ENCODE measurements around the gene CDC42BPG.
"Not testable (repeated sequence)": the region's sequence is repeated elsewhere in the genome, so short reads cannot be mapped to it uniquely, and the experiment has no call there.

Gene CDC42BPG

DNA sequence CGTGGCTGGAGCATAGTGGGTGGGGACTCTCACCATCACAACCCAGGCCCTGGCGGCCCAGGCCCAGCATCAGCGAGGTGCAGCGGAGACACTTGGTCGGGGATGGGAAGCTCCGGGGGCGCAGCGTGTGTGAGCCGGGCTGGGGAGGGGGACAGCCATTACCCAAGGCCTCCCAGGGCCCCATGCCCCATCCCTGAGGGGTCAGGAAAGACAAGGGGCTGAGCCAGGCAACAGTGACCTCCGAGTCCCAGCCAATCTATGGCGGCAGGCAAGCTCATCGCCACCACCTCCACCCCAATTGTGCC lies 11.3 kb downstream of the CDC42BPG start:
- Mint-ChIP-seq H3K4me3 (no peak overlapping the region), H3K4me1 (ENCODE audit: low read depth) (no peaks in the 10 kb centered on the region), H3K27me3 (ENCODE audit: low read depth) (no peaks in the 10 kb centered on the region)

DNA sequence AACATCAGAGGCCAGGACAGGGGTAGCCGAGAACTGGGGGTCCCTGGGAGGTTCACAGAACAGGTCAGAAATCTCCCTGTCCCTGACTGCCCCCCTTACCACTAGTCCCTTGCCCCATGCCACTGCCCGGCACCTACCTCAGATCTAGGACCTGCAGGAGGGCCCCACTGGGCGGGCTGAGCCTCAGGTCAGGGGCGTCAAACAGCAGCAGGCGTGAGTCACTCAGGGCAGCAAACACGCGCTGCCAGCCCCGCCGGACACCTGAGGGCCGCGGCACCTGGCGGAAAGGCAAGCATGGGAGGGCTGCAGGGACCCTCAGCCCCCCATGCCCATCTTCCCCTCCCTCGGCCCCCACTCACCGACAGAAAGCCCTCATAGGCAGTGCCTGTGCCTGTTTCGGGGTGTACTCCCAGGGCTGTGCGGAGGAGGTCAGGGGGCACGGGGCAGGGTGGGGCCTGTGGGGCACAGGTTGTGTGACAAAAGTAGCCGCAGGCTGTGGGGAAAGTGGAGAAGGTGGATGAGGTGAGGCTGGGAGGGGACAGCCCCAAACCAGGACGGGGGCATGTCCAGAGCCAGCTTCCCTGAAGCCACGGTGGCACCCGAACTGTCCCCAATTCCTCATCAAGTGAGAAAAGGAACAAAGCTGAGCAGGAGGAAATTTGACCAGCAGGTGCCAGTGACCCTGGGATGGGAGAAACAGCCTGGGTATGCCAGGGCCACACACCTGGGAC lies 11.8 kb downstream of the CDC42BPG start:
- Mint-ChIP-seq H3K4me1 (ENCODE audit: low read depth) (no peaks in the 10 kb centered on the region), H3K9me3 (no peaks in the 10 kb centered on the region), H3K27me3 (ENCODE audit: low read depth) (no peaks in the 10 kb centered on the region), H3K4me3 (no peak overlapping the region), H3K36me3 (ENCODE audit: low read depth) (no peaks in the 10 kb centered on the region), H3K27ac (no peak overlapping the region)

More for the DNA sequence above, 11.3 kb downstream of the CDC42BPG start:
- Mint-ChIP-seq H3K27ac (no peak overlapping the region), H3K36me3 (ENCODE audit: low read depth) (no peaks in the 10 kb centered on the region), H3K9me3 (no peaks in the 10 kb centered on the region)

DNA sequence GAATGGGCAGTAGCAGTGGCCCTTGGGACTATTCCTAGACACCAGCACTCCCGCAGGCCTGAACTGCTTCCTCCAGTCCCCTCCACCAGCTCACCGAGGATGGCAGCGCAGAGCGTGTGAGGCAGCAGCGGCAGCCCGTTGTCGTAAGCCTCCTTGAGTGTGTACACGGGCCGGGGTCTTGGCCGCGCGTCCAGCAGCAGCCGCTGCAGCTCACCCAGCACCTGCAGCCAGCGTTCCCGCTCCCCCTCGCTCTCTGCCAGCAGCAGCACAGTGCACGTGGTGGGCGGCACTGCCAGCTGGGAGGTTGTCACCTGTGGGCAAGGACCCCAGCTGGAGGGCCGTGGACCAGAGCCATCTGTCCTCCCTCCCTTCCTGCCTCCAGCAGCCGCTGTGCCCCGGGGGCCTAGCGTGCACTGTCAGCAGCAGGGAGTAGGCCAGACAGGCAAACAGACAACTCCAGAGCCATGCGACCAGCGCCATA lies 13.0 kb downstream of the CDC42BPG start:
- Mint-ChIP-seq H3K4me1 (ENCODE audit: low read depth) (no peaks in the 10 kb centered on the region), H3K9me3 (no peaks in the 10 kb centered on the region), H3K27me3 (ENCODE audit: low read depth) (no peaks in the 10 kb centered on the region), H3K27ac (no peak overlapping the region), H3K4me3 (no peak overlapping the region), H3K36me3 (ENCODE audit: low read depth) (no peaks in the 10 kb centered on the region)

DNA sequence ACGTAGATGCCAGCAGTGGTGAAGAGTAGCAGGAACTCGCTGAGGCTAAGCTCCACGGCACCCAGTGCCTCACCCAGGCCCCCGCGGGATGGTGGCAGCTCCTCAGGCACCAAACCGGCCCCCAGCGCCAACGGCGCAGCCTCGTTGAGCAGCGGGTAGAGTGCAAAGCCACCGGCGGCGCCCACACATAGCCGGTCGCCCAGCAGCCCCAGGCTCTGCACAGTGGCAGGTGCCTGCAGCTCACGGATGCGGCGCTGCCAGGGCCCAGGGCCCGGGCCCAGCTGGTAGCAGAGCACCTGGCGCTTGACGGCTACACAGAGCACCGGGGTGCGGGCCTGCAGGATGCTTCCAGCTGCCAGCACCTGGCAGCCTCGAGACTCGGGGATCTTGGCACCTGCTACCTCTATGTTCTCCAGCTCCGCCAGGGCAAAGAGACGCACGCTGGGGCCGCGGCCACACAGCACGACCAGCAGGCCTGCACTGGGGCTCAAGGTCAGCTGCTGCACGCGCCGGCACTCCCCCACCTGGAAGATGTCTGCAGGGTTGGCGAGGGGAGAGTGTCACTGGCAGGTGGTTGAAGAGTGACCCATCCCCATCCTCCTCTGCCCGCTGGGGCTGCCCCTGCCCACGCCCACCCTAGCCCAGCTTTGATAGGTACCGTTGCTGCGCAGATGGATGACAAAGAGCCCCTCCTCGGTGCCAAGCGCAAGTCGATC lies 14.8 kb downstream of the CDC42BPG start:
- Mint-ChIP-seq H3K27ac (no peak overlapping the region), H3K4me1 (ENCODE audit: low read depth) (no peaks in the 10 kb centered on the region), H3K4me3 (no peak overlapping the region), H3K27me3 (ENCODE audit: low read depth) (no peaks in the 10 kb centered on the region), H3K9me3 (no peaks in the 10 kb centered on the region), H3K36me3 (ENCODE audit: low read depth) (no peaks in the 10 kb centered on the region)

DNA sequence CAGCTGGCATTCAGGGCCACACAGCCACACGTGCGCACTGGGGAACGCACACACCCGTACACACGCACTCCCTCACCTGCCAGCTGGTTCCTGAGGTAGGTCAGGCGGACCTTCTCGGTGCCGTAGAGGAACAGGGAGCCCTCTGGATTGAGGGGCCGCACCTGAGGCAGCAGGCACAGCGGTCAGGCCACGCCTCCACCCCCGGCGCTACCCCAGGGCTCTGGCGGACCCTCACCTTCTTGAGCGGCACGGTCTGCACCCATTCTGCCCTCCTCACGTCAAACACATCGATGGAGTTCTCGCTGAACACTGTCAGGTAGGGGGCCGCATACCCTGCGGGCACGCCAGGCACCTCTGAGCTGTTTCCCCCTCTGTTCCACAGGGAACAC lies 17.0 kb downstream of the CDC42BPG start:
- Mint-ChIP-seq H3K9me3 (no peaks in the 10 kb centered on the region), H3K27ac (no peak overlapping the region), H3K4me1 (ENCODE audit: low read depth) (no peaks in the 10 kb centered on the region), H3K27me3 (ENCODE audit: low read depth) (no peaks in the 10 kb centered on the region), H3K4me3 (no peak overlapping the region), H3K36me3 (ENCODE audit: low read depth) (no peaks in the 10 kb centered on the region)

DNA sequence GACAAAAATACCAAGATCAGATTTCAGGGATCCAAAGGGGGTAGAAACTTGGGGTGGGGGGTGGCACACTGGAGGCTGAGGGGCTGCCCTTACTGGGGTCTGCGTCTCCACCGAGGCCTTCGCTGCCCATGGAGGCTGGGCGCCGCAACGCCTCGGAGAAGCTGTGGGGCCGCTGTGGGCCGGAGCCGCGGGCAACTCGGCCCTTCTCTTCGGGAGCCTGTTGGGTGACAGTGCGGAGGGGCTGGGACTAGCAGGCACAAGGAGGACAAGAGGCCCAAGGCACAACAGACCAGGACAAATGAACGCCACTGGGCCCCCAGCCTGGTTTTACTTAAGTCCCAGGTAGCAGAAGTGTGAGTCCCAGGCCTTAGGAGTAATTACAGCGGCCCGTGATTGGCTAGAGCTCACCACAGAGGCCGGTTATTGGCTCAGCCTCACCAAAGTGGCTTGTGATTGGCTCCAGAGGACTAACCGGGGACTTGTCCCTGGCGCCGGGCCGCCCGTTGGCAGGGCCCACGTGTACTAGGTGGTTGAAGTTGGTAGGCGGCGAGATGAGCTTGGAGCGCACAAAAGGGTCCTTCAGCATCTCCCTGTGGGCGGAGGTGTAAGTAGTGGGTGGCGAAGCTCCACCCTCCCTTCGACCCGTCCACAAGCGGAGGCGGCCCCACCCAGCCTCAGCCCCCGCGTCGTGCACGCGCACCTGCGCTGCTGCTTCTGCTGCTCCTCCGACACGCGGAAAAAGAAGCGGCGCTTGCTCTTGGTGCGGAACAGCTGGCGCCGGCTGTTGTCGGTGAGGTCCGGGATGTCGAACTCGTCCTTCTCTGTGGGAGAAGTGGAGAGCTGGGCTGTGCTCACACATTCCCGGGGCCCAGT lies 17.6 kb downstream of the CDC42BPG start:
- no peak overlapping the region for H3K4me3 Mint-ChIP-seq
- no peaks in the 10 kb centered on the region for H3K36me3 Mint-ChIP-seq (ENCODE audit: low read depth)
- H3K27me3 Mint-ChIP-seq (ENCODE audit: low read depth) = no peaks in the 10 kb centered on the region
- no peaks in the 10 kb centered on the region for H3K4me1 Mint-ChIP-seq (ENCODE audit: low read depth)
- H3K9me3 Mint-ChIP-seq = no peaks in the 10 kb centered on the region
- H3K27ac Mint-ChIP-seq = no peak overlapping the region

DNA sequence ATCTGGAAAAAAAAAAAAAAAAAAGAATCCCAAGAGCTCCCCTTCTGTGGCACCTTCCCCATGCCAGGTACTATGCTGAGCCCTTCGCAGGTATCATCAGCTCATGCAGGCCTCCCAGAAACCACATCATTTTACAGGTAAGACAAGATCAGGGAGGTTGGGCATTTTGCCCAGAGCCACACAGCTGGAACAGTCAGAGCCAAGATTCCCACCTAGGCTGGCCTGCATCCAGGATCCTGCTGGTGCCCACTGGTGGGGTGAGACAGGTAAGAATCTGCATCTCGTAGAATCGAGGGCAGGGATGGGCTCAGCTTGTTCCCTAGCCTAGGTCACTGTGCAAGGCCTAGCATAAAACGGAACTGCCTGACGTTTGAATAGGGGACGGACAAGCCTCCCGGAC lies 18.4 kb downstream of the CDC42BPG start:
- no peaks in the 10 kb centered on the region for H3K27me3 Mint-ChIP-seq (ENCODE audit: low read depth)
- H3K4me3 Mint-ChIP-seq = no peak overlapping the region
- no peaks in the 10 kb centered on the region for H3K36me3 Mint-ChIP-seq (ENCODE audit: low read depth)
- H3K9me3 Mint-ChIP-seq = no peaks in the 10 kb centered on the region
- H3K4me1 Mint-ChIP-seq (ENCODE audit: low read depth) = no peaks in the 10 kb centered on the region
- H3K27ac Mint-ChIP-seq = no peak overlapping the region

DNA sequence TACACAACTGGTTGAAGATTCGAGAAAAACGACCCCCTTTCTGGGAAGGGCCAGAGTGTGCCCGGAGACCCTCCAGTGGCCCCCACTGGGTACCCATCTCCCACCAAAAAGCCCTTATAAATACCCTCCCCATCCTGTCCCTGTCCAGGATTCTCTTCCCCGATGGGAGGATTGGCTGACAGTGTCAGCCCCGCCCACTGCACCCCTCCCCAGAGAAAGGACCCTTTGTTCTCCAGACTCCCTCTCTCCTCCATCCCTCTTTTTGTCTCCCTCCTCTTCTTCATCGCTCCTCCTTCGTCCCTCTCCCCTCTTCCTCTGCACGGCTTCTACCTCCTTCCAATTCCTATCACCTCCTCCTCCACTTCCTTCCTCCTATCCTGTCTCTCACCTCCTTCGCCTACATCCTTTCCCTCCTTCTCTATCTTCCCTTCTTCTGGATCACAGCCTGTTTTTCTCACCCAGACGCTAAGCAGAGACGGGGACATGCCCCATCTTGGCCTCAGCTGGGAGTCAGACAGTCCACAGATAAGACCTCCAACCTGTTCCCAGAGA lies 20.8 kb downstream of the CDC42BPG start:
- Mint-ChIP-seq H3K27ac (no peak overlapping the region), H3K4me3 (no peak overlapping the region), H3K27me3 (ENCODE audit: low read depth) (no peaks in the 10 kb centered on the region), H3K9me3 (no peaks in the 10 kb centered on the region), H3K36me3 (ENCODE audit: low read depth) (no peaks in the 10 kb centered on the region), H3K4me1 (ENCODE audit: low read depth) (no peaks in the 10 kb centered on the region)

DNA sequence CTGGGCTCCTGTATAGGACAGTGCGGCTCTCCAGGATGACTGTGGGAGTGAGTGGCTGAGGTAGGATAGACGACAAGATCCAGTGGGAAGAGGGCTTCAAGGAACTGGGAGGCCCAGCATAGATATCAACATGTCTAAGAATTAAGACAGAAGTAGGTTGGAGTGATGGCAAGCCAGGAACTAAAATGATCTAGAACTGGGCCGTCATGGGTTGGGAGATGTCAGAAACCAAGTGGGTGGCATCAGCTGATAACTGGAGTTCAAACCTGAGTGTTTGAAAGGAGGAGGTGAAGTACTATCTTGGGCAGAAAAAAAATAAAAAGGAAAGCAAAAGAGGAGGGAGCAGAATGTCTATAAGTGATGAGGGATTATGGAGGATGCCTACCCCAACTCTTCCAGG lies 27.0 kb downstream of the CDC42BPG start:
- Mint-ChIP-seq H3K27ac (no peak overlapping the region), H3K9me3 (no peaks in the 10 kb centered on the region)

DNA sequence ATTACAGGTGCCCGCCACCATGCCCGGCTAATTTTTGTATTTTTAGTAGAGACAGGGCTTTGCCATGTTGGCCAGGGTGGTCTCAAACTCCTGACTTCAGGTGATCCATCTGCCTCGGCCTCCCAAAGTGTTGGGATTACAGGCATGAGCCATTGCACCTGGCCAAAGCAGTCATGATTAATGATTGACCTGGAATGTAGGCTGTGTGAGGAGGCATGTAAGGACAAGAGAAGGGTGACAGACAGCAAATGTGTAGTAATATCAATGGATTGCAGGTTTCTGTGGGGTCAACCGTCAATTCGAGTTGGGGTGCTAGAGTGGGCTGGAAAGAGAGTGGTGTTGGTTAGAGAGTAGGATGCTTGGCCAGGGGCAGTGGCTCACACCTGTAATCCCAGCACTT lies 29.0 kb downstream of the CDC42BPG start:
- not testable (repeated sequence) for H3K27me3 Mint-ChIP-seq (ENCODE audit: low read depth); H3K9me3 Mint-ChIP-seq; H3K36me3 Mint-ChIP-seq (ENCODE audit: low read depth); H3K4me1 Mint-ChIP-seq (ENCODE audit: low read depth); H3K4me3 Mint-ChIP-seq
- peak overlapping the region; percentile 7 for H3K27ac Mint-ChIP-seq

More for the DNA sequence above, 27.0 kb downstream of the CDC42BPG start:
- Mint-ChIP-seq H3K4me3 (no peak overlapping the region), H3K36me3 (ENCODE audit: low read depth) (no peaks in the 10 kb centered on the region), H3K4me1 (ENCODE audit: low read depth) (no peaks in the 10 kb centered on the region), H3K27me3 (ENCODE audit: low read depth) (peaks cover 8% of the 10 kb centered on the region)

DNA sequence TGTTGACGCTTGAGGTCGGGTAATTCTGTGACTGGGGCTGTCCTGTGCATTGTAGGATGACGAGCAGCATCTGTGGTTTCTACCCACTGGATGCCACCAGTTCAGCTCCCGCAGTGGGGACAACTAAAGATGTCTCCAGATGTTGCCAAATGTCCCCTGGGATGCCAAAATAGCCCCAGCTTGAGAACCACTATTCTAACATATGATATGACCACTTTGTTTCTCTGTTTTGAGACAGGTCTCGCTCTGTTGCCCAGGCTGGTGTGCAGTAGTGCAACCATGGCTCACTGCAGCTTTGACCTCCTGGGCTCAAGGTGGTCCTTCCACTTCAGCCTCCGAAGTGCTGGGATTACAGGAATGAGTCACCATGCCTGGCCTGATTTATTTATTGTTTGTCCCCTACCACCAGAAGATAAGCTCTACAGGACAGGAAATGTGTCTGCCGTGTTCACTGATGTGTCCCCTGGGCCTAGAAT lies 29.7 kb downstream of the CDC42BPG start:
- no peak overlapping the region for H3K4me3 Mint-ChIP-seq
- H3K27me3 Mint-ChIP-seq (ENCODE audit: low read depth) = peaks cover 8% of the 10 kb centered on the region
- H3K27ac Mint-ChIP-seq = no peak overlapping the region
- no peaks in the 10 kb centered on the region for H3K9me3 Mint-ChIP-seq
- peaks cover 6% of the 10 kb centered on the region for H3K4me1 Mint-ChIP-seq (ENCODE audit: low read depth)
- H3K36me3 Mint-ChIP-seq (ENCODE audit: low read depth) = no peaks in the 10 kb centered on the region

DNA sequence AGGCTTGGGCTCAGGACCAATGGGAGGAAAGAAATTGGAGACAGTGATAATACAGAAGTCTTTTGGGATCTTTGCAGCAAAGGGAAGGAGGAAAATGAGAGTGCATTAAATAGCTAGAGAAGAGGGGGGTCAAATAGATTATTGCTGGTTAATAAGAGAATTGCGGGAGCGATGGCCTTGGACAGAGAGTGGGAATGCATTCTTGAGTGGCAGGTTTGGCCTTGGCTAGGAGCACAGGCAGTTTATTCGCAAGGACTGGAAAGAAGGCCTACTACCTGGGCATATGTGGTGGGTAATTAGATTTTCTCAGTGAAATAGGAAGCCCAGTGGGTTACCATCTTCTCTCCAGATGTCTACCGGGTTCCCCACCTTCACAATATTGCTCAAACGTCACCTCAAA lies 30.6 kb downstream of the CDC42BPG start:
- Mint-ChIP-seq H3K27me3 (ENCODE audit: low read depth) (peaks cover 8% of the 10 kb centered on the region), H3K9me3 (no peaks in the 10 kb centered on the region), H3K27ac (no peak overlapping the region), H3K4me3 (no peak overlapping the region), H3K36me3 (ENCODE audit: low read depth) (no peaks in the 10 kb centered on the region), H3K4me1 (ENCODE audit: low read depth) (peaks cover 12% of the 10 kb centered on the region)

DNA sequence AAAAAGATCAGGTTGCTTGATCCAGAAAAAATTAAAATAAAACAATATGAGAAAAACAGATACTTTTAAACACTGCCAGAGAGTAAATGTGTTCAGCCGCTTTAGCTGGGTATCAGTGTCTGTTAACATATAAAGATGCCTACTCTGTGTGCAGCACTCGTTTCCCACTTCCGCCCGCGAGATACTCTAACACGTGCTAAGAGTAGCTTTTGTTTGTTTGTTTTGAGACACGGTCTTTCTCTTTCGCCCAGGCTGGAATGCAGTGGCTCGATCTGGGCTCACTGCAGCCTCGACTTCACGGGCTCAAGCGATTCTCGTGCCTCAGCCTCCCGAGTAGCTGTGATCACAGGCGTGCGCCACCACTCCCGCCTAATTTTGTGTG lies 33.6 kb downstream of the CDC42BPG start:
- peaks cover 4% of the 10 kb centered on the region for H3K27me3 Mint-ChIP-seq (ENCODE audit: low read depth)
- H3K9me3 Mint-ChIP-seq = no peaks in the 10 kb centered on the region
- peaks cover 3% of the 10 kb centered on the region for H3K36me3 Mint-ChIP-seq (ENCODE audit: low read depth)
- peak overlapping the region; percentile 81 for H3K27ac Mint-ChIP-seq
- H3K4me1 Mint-ChIP-seq (ENCODE audit: low read depth) = peaks cover 16% of the 10 kb centered on the region
- peak overlapping the region; percentile 97 for H3K4me3 Mint-ChIP-seq

DNA sequence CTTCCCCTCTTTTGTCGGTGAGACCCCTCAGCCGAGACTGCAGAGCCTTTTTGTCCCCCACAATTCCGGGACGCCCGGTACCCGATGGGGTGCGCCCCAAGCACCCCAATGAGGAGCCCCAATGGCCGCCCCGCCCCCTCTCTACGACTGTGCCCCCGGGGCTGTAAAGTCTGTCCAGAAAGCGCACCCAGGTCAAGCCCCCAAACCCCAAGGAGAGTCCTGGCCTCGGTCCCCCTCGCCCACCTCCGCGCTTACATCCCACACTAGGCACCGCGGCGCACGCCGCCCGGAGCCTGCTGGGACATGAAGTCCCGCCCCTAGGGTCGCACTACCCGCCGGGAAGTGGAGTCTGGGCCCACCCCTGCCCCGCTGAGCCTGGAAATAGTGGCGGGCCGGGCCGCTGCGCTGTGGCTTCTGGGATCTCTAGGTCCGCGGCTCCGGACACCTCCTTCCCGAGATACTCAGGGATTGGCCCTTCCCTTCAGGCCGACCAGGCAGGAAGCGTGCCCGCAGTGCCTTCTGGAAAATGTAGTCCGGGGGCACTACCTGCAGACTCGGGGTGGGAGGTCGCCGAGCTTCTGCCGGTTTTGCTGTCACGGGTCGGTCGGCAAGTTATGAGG lies 34.1 kb downstream of the CDC42BPG start, which contains the start of gene MEN1:
Gene MEN1, minus strand, starts transcription at position 281 of the 620 bp plus-strand sequence. CDS start 442 bp downstream, outside the sequence.
- Mint-ChIP-seq H3K27me3 (ENCODE audit: low read depth) (peaks cover 4% of the 10 kb centered on the region), H3K36me3 (ENCODE audit: low read depth) (peaks cover 6% of the 10 kb centered on the region)

More for the DNA sequence above, 34.1 kb downstream of the CDC42BPG start, which contains the start of gene MEN1:
- Mint-ChIP-seq H3K27ac (peak within 1 kb of the TSS; percentile 81), H3K9me3 (no peaks in the 10 kb centered on the region), H3K4me3 (peak within 1 kb of the TSS; percentile 97), H3K4me1 (ENCODE audit: low read depth) (peaks cover 16% of the 10 kb centered on the region)
